HG02981 (cell line): ENCODE measurements around the gene ITGAD.

Experiments
- ATAC-seq: cut with Tn5 transposase; IDR thresholded peaks from one replicate; pipeline ENCODE4 v1.9.1; 2021; ENCODE audit warnings: mild to moderate bottlenecking, moderate library complexity; ENCODE audit not compliant: unreplicated experiment

The ITGAD gene

GRCh38 chr16:31364421-31364820 is 28.7 kb upstream of the ITGAD start:
- no peak for ATAC-seq

GRCh38 chr16:31365131-31365865 is 27.8 kb upstream of the ITGAD start:
- no peak for ATAC-seq

GRCh38 chr16:31367853-31368252 is 25.3 kb upstream of the ITGAD start:
- no peak for ATAC-seq

GRCh38 chr16:31371008-31371407 is 22.1 kb upstream of the ITGAD start:
- ATAC-seq, result no peak

- ATAC-seq, result no peak
These were observed 21.3 kb upstream of the ITGAD start for GRCh38 chr16:31371619-31372484.

- no peak for ATAC-seq
These were observed 19.9 kb upstream of the ITGAD start for GRCh38 chr16:31373235-31373634.

- no peak for ATAC-seq
These were observed 17.9 kb upstream of the ITGAD start for GRCh38 chr16:31375231-31375630.

- no peak for ATAC-seq
These were observed 16.4 kb upstream of the ITGAD start for GRCh38 chr16:31376705-31377104.

GRCh38 chr16:31377210-31377903 is 15.8 kb upstream of the ITGAD start:
- ATAC-seq, result no peak

- no peak for ATAC-seq
These were observed 12.9 kb upstream of the ITGAD start for GRCh38 chr16:31380201-31380600.

- ATAC-seq, result no peak
These were observed 10.5 kb upstream of the ITGAD start for GRCh38 chr16:31382485-31383161.

- no peak for ATAC-seq
These were observed 7.5 kb upstream of the ITGAD start for GRCh38 chr16:31385680-31386079.

GRCh38 chr16:31386157-31386984 is 6.8 kb upstream of the ITGAD start:
- no peak for ATAC-seq

GRCh38 chr16:31388535-31388934 is 4.6 kb upstream of the ITGAD start:
- no peak for ATAC-seq

GRCh38 chr16:31390504-31391041 is 2.6 kb upstream of the ITGAD start:
- no peak for ATAC-seq

- ATAC-seq, result no peak
These were observed 2.5 kb downstream of the ITGAD start for GRCh38 chr16:31395647-31396046.

- ATAC-seq, result no peak
These were observed 4.0 kb downstream of the ITGAD start for GRCh38 chr16:31397096-31397660.

- no peak for ATAC-seq
These were observed 4.6 kb downstream of the ITGAD start for GRCh38 chr16:31397701-31398100.

GRCh38 chr16:31400191-31400590 is 7.1 kb downstream of the ITGAD start:
- ATAC-seq, result no peak

- ATAC-seq, result no peak
These were observed 8.3 kb downstream of the ITGAD start for GRCh38 chr16:31401436-31401835.
